Kidney (tissue), 14 donors: ENCODE data around the gene URAD. TPM values are rescaled to one million over a fixed set of nuclear protein-coding genes. Genes with fewer than 3 reads are reported as not detected.
"Not testable (repeated sequence)": the region's sequence is repeated elsewhere in the genome, so short reads cannot be mapped to it uniquely, and the experiment has no call there.

Source experiments
- DNase-seq, 5 donors: peaks; one replicate each; pipeline ENCODE4 v3.0.0-alpha.2; 2013 to 2020
- FAIRE-seq: peaks from 2 replicates; lab custom pipeline; 2012; peaks lifted over from hg19 to GRCh38; lab: Jason Lieb, UNC
- H3K27ac ChIP-seq, 2 donors: one replicate each; pipeline ENCODE4 v1.7.0; 2013; ENCODE audit warnings: low read depth in 2 of 2, low read length in 2 of 2, inconsistent platforms in 1 of 2
- H3K27me3 ChIP-seq: one replicate; pipeline ENCODE4 v1.7.1; 2013; ENCODE audit warnings: low read length, inconsistent platforms; ENCODE audit not compliant: control insufficient read depth, insufficient read depth
- H3K36me3 ChIP-seq, 3 donors: one replicate each; pipeline versions ENCODE4 v1.7.0 to v1.7.1; 2013; ENCODE audit warnings: low read length in 3 of 3, control low read depth in 1 of 3, inconsistent platforms in 1 of 3; ENCODE audit not compliant: insufficient read depth in 3 of 3, control insufficient read depth in 2 of 3
- H3K4me1 ChIP-seq, 3 donors: one replicate each; pipeline versions ENCODE4 v1.7.0 to v1.7.1; 2013; ENCODE audit warnings: low read length in 3 of 3, inconsistent platforms in 1 of 3, low read depth in 1 of 3; ENCODE audit not compliant: control insufficient read depth in 2 of 3, insufficient read depth in 2 of 3
- H3K4me3 ChIP-seq, 3 donors: one replicate each; pipeline versions ENCODE4 v1.7.0 to v1.8.1; 2013; ENCODE audit warnings: low read length in 3 of 3, control low read depth in 1 of 3, inconsistent platforms in 1 of 3
- H3K9ac ChIP-seq, 3 donors: one replicate each; pipeline versions ENCODE4 v1.7.0 to v1.7.1; 2013; ENCODE audit warnings: low read length in 3 of 3, control low read depth in 1 of 3, inconsistent platforms in 1 of 3
- H3K9me3 ChIP-seq, 3 donors: one replicate each; pipeline versions ENCODE4 v1.7.0 to v1.7.1; 2013; ENCODE audit warnings: low read length in 3 of 3, control low read depth in 1 of 3, inconsistent platforms in 1 of 3; ENCODE audit not compliant: control insufficient read depth in 2 of 3, insufficient read depth in 1 of 3
- intact Hi-C: fragments of 100-400 bp; cut with DNase I; formaldehyde crosslinking; loops from one replicate; pipeline ENCODE4 v1.11.1; 2022
- polyA plus RNA-seq: library from polyadenylated mRNA; stranded (reverse); fragments of 350-450 nt; fragmentation: Illumina TruSeq; extraction: RNeasy Lipid Tissue Mini Kit (QIAGEN cat#74804); gene quantifications from one replicate; pipeline ENCODE4 v1.2.3, GENCODE V29; 2014; ENCODE audit warnings: low read depth, low replicate concordance; ENCODE audit not compliant: insufficient read depth
- total RNA-seq: library from RNA; stranded (reverse); fragmentation: NEBNext Ultra II Directional; extraction: Animal tissue kit (Norgen Biotek cat#: 25700); gene quantifications from one replicate; pipeline ENCODE4 v1.2.1, GENCODE V29; 2021
- TF ChIP-seq, protein P1 (sequence below): IDR thresholded peaks from 3 replicates; pipeline ENCODE4 v1.5.1; 2012; ENCODE audit warnings: mild to moderate bottlenecking, moderate library complexity, borderline replicate concordance; ENCODE audit not compliant: insufficient read depth; ENCODE audit errors: extremely low read depth
- donor health status: control.
- donor health status: control.
- donor health status: control.
- donor health status: control.
- donor health status: control.
- donor health status: DM: yes; HTN: yes; CAD: no.
- donor health status: Normal renal cell carcinoma (clear cell type).

Gene URAD
- total and polyA plus RNA-seq, 2 donors from 2014 or later = not detected

DNA sequence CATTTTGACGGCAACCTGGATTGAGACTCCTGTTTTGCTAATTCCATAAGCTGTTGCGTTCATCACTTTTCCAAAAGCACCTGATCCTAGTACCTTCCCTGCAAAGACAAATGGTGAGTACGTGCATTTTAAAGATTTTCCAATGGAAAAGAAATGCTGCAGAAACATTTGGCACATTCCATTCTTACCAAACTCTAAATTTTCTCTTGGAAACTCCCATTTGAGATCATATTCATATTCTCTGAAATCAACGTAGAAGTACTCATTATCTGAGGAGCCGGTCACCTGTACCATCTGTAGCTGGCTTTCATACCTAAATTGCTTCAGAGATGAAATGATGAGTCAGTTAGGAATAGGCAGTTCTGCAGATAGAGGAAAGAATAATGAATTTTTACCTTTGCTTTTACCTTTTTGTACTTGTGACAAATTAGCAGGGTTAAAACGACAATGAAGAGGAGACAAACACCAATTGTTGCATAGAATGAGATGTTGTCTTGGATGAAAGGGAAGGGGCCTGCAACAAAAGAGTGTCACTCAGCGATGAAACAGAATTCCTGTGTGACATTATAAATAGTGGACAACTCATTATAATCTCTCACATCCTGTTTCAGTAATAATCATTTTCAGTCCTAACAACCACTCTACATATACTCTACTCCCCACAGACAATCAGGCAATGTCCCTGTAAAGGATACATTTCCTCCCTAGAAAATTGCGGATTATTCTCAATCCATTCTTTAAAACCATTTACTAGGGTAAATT, 45.6 kb upstream of the URAD start:
- Histone ChIP-seq H3K4me3 (no peak overlapping the region), H3K36me3 (no peaks in the 10 kb centered on the region), H3K4me1 (no peaks in the 10 kb centered on the region), H3K9ac (no peak overlapping the region), H3K27me3 (no peaks in the 10 kb centered on the region), H3K9me3 (no peaks in the 10 kb centered on the region), H3K27ac (no peak overlapping the region)
- intact Hi-C loops = no loop called here
- no peak for DNase-seq
- TF ChIP-seq, protein P1, sequence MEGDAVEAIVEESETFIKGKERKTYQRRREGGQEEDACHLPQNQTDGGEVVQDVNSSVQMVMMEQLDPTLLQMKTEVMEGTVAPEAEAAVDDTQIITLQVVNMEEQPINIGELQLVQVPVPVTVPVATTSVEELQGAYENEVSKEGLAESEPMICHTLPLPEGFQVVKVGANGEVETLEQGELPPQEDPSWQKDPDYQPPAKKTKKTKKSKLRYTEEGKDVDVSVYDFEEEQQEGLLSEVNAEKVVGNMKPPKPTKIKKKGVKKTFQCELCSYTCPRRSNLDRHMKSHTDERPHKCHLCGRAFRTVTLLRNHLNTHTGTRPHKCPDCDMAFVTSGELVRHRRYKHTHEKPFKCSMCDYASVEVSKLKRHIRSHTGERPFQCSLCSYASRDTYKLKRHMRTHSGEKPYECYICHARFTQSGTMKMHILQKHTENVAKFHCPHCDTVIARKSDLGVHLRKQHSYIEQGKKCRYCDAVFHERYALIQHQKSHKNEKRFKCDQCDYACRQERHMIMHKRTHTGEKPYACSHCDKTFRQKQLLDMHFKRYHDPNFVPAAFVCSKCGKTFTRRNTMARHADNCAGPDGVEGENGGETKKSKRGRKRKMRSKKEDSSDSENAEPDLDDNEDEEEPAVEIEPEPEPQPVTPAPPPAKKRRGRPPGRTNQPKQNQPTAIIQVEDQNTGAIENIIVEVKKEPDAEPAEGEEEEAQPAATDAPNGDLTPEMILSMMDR = no peak
- no peak for FAIRE-seq

DNA sequence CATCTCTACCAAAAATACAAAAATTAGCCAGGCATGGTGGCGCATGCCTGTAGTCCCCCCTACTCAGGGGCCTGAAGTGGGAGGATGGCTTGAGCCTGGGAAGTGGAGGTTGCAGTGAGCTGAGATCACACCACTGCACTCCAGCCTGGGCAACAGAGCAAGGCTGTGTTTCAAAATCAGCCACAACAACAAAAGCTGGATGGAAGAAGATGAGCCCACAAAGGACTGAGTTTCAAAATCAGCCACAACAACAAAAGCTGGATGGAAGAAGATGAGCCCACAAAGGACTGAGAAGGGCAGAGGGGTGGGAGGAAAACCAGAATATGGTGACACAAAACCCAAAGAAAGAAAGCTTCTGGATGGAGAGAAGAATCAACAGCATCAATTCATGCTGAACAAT, 43.9 kb upstream of the URAD start:
- FAIRE-seq, H3K27me3 ChIP-seq, H3K27ac ChIP-seq, H3K36me3 ChIP-seq, intact Hi-C loops, H3K4me1 ChIP-seq, H3K9me3 ChIP-seq, H3K4me3 ChIP-seq, DNase-seq, H3K9ac ChIP-seq: not testable (repeated sequence)

DNA sequence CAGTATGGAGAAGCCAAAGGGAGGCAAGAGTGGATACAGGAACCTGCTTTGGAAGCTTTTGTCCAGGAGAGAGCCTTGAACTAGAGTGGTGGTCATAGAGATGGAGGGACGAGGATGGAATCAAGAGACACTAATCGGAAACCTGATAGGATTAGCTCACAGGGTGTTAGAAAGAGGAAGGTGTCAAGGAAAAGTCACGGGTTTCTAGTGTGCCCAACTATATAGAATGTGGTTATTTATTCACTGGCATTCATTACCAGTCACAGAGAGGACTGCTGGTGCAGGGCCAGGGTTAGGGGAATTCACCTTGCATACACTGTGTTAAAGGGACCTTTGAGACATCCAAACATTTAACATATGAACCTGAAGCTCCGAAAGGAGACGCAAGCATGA, 43.4 kb upstream of the URAD start:
- TF ChIP-seq, protein P1 = no peak
- intact Hi-C loops = no loop called here
- Histone ChIP-seq H3K9me3 (no peaks in the 10 kb centered on the region), H3K27ac (no peak overlapping the region), H3K4me3 (no peak overlapping the region), H3K27me3 (no peaks in the 10 kb centered on the region), H3K36me3 (no peaks in the 10 kb centered on the region), H3K4me1 (no peaks in the 10 kb centered on the region), H3K9ac (no peak overlapping the region)
- DNase-seq = no peak
- FAIRE-seq = no peak

DNA sequence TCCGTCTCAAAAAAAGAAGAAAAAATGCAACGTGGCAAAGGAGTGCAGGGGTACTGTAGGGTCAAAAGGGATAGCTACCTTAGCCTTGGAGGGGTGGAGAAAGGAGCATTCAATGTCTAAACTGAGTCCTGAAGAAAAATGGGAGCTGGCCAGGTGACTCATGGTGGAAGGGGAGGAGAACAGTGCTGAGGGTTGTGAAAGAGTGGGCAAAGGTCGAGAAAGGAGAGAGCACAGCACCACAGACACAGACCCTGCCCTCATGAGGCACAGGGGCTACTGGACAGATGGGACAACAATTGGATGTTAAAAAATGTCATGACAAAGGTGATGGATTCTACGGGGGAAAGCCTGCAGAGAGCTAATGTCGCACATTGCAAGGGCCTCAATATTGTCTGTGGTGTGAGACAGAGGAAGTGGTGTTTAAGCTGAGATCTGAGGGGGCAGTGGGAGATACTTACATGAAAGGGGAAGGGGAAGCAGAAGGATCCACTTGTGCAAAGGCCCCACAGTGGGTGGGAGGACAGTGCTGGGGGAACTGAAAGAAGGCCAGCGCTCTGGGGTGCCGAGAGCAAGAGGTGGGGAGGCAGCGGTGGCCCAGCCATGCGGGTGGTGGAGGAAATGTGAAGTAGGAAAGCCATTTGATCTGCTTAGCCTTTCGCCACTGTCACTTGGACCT, 42.9 kb upstream of the URAD start:
- Histone ChIP-seq H3K27ac (no peak overlapping the region), H3K27me3 (no peaks in the 10 kb centered on the region), H3K4me3 (no peak overlapping the region), H3K4me1 (no peaks in the 10 kb centered on the region), H3K9ac (no peak overlapping the region), H3K36me3 (no peaks in the 10 kb centered on the region), H3K9me3 (no peaks in the 10 kb centered on the region)
- intact Hi-C loops = no loop called here
- FAIRE-seq (no peak), DNase-seq (no peak)
- TF ChIP-seq, protein P1 = no peak
